Vagina (tissue), 2 donors: ENCODE measurements around the gene EFEMP2. TPM values are rescaled to one million over a fixed set of nuclear protein-coding genes. Genes with fewer than 3 reads are reported as not detected.

ENCODE experiments used
- DNase-seq, 2 donors: peaks; one replicate each; pipeline ENCODE4 v3.0.0-alpha.2; 2017; ENCODE audit errors: extremely low spot score in 2 of 2
- H3K27ac ChIP-seq: fragments of 200-600 bp; sonication (generic); one replicate; pipeline ENCODE4 v1.5.1; 2019
- H3K27me3 ChIP-seq: fragments of 200-600 bp; sonication (generic); one replicate; pipeline ENCODE4 v1.5.1; 2019
- H3K36me3 ChIP-seq, 2 donors: fragments of 200-600 bp; sonication (generic); one replicate each; pipeline ENCODE4 v1.5.1; 2017 to 2019
- H3K4me1 ChIP-seq: fragments of 200-600 bp; sonication (generic); one replicate; pipeline ENCODE4 v1.5.1; 2019
- H3K4me3 ChIP-seq, 2 donors: fragments of 200-600 bp; sonication (generic); 1 replicate in 1 of 2; 2 replicates in 1 of 2; pipeline ENCODE4 v1.5.1; 2016 to 2019
- H3K9me3 ChIP-seq: fragments of 200-600 bp; sonication (generic); one replicate; pipeline ENCODE4 v1.5.1; 2019
- CTCF ChIP-seq, 3 experiments: fragments of 450-650 bp in 2 of 3; fragments of 200-600 bp in 1 of 3; sonication (generic) in 1 of 3; IDR thresholded peaks; one replicate each; pipeline ENCODE4 v1.5.1; 2017 to 2019; ENCODE audit warnings: antibody characterized with exemption in 3 of 3, mild to moderate bottlenecking in 2 of 3, moderate library complexity in 2 of 3
- POLR2A ChIP-seq, 2 donors: fragments of 450-650 bp; IDR thresholded peaks; one replicate each; pipeline ENCODE4 v1.6.1; 2017; ENCODE audit warnings: antibody characterized with exemption in 2 of 2, mild to moderate bottlenecking in 2 of 2, moderate library complexity in 2 of 2
- POLR2AphosphoS5 ChIP-seq, 2 donors: sonication (generic); formaldehyde crosslinking; IDR thresholded peaks; one replicate each; pipeline ENCODE4 v1.9.0; 2017; ENCODE audit warnings: antibody characterized with exemption in 2 of 2, mild to moderate bottlenecking in 2 of 2, low read depth in 1 of 2; ENCODE audit not compliant: insufficient read depth in 1 of 2
- intact Hi-C: fragments of 100-400 bp; cut with DNase I; formaldehyde crosslinking; loops from one replicate; pipeline ENCODE4 v1.15.1; 2023
- total RNA-seq: library from RNA; depleted of rRNA; stranded (reverse); fragments of >200 nt; gene quantifications from one replicate; pipeline ENCODE4 v1.2.3, GENCODE V29; 2016

Gene EFEMP2
- total RNA-seq, 1 donor from 2014 or later: 57.9 TPM

- Histone ChIP-seq H3K9me3 (no peaks in the 10 kb centered on the region), H3K27ac (peak overlapping the region; percentile 16), H3K4me1 (peaks cover 17% of the 10 kb centered on the region), H3K27me3 (no peaks in the 10 kb centered on the region), H3K4me3 (peak overlapping the region in 1 of 2 donors; percentile 55), H3K36me3 (no peaks in the 10 kb centered on the region)
- intact Hi-C loops: no loop called here
- TF ChIP-seq POLR2A (IDR thresholded peaks at IDR 0.05): no peak
- no peak for TF ChIP-seq POLR2AphosphoS5 (IDR thresholded peaks at IDR 0.05; ENCODE audit: insufficient read depth in 1 of 2, low read depth in 1 of 2)
- no peak for DNase-seq
Measured at GRCh38 chr11:65900899-65901180, 28.2 kb upstream of the EFEMP2 start.

GRCh38 chr11:65900125-65900898 lies 27.7 kb upstream of the EFEMP2 start, which contains the start of gene FOSL1:
FOSL1 (minus strand) TSS chr11:65900388; CDS start chr11:65900339, 49 bp downstream.
- Histone ChIP-seq H3K9me3 (no peaks in the 10 kb centered on the region), H3K27ac (peak within 1 kb of the TSS; percentile 69), H3K27me3 (no peaks in the 10 kb centered on the region), H3K36me3 (no peaks in the 10 kb centered on the region), H3K4me1 (peaks cover 17% of the 10 kb centered on the region), H3K4me3 (peak within 1 kb of the TSS; percentile 55 to 56)
- TF ChIP-seq POLR2AphosphoS5 (IDR thresholded peaks at IDR 0.05; ENCODE audit: insufficient read depth in 1 of 2, low read depth in 1 of 2) (peak; percentile 70 to 72), CTCF (IDR thresholded peaks at IDR 0.05) (peak in 1 of 3 experiments; percentile 5), POLR2A (IDR thresholded peaks at IDR 0.05) (peak in 1 of 2 donors; percentile 60)
- no peak for DNase-seq
- intact Hi-C loops: no loop called here

GRCh38 chr11:65899356-65900124 lies 26.9 kb upstream of the EFEMP2 start:
- peak overlapping the region; percentile 69 for H3K27ac ChIP-seq
- DNase-seq: no peak
- H3K36me3 ChIP-seq: no peaks in the 10 kb centered on the region
- no peaks in the 10 kb centered on the region for H3K9me3 ChIP-seq
- H3K4me1 ChIP-seq: peaks cover 17% of the 10 kb centered on the region
- H3K4me3 ChIP-seq: peak overlapping the region; percentile 55 to 56
- TF ChIP-seq POLR2A (IDR thresholded peaks at IDR 0.05) (no peak), POLR2AphosphoS5 (IDR thresholded peaks at IDR 0.05; ENCODE audit: insufficient read depth in 1 of 2, low read depth in 1 of 2) (peak in 1 of 2 donors; percentile 73), CTCF (IDR thresholded peaks at IDR 0.05) (peak in 1 of 3 experiments; percentile 5)
- H3K27me3 ChIP-seq: no peaks in the 10 kb centered on the region
- intact Hi-C loops: no loop called here

- Histone ChIP-seq H3K4me1 (peaks cover 22% of the 10 kb centered on the region), H3K27me3 (no peaks in the 10 kb centered on the region), H3K27ac (peak overlapping the region; percentile 69), H3K36me3 (no peaks in the 10 kb centered on the region), H3K9me3 (no peaks in the 10 kb centered on the region), H3K4me3 (peak overlapping the region; percentile 55 to 56)
- intact Hi-C loops: no loop called here
- no peak for TF ChIP-seq CTCF (IDR thresholded peaks at IDR 0.05)
- TF ChIP-seq POLR2A (IDR thresholded peaks at IDR 0.05): no peak
- no peak for DNase-seq
Measured at GRCh38 chr11:65898656-65899355, 26.2 kb upstream of the EFEMP2 start.

- H3K27ac ChIP-seq: no peak overlapping the region
- intact Hi-C loops: no loop called here
Measured at GRCh38 chr11:65897020-65897471, 24.4 kb upstream of the EFEMP2 start.

More at GRCh38 chr11:65897020-65897471, 24.4 kb upstream of the EFEMP2 start:
- no peaks in the 10 kb centered on the region for H3K36me3 ChIP-seq
- TF ChIP-seq POLR2AphosphoS5 (IDR thresholded peaks at IDR 0.05; ENCODE audit: insufficient read depth in 1 of 2, low read depth in 1 of 2) (no peak), POLR2A (IDR thresholded peaks at IDR 0.05) (no peak), CTCF (IDR thresholded peaks at IDR 0.05) (no peak)
- no peak for DNase-seq
- no peaks in the 10 kb centered on the region for H3K27me3 ChIP-seq
- no peak overlapping the region for H3K4me3 ChIP-seq
- peaks cover 40% of the 10 kb centered on the region for H3K4me1 ChIP-seq
- no peaks in the 10 kb centered on the region for H3K9me3 ChIP-seq
